K562 (cell line): ENCODE results near the gene LASP1.

Experiments
- ASH1L ChIP-seq: fragments of 450-650 bp; IDR thresholded peaks from 2 replicates; pipeline ENCODE4 v1.6.1; 2018; ENCODE audit warnings: borderline replicate concordance, mild to moderate bottlenecking, low read depth; ENCODE audit not compliant: partially characterized antibody
- BRCA1 ChIP-seq, 2 experiments: fragments of 450-650 bp in 1 of 2; sonication (generic) in 1 of 2; formaldehyde crosslinking in 1 of 2; IDR thresholded peaks; 2 replicates each; pipeline versions ENCODE4 v1.5.0 to v1.6.1; 2017 to 2020; ENCODE audit warnings: mild to moderate bottlenecking in 1 of 2, missing genetic modification reagents in 1 of 2
- EP300 ChIP-seq: IDR thresholded peaks from 2 replicates; pipeline ENCODE4 v1.6.1; 2012; ENCODE audit warnings: low read length, improper control_type of control experiment
- FOSL1 ChIP-seq: fragments of 200-800 bp; sonication (Bioruptor generic); conservative IDR thresholded peaks from 2 replicates; pipeline ENCODE4 v1.6.1; 2016; ENCODE audit warnings: missing genetic modification characterization, missing compliant biosample characterization
- PML ChIP-seq: IDR thresholded peaks from 2 replicates; pipeline ENCODE4 v1.6.1; 2012; ENCODE audit warnings: low read length, inconsistent platforms
- SIN3A ChIP-seq, 2 experiments: fragments of 150-350 bp in 1 of 2; IDR thresholded peaks; 2 replicates each; pipeline ENCODE4 v1.6.1; 2011 to 2016; ENCODE audit warnings: borderline replicate concordance in 2 of 2, low read depth in 2 of 2, low read length in 2 of 2, mild to moderate bottlenecking in 2 of 2, moderate library complexity in 2 of 2; ENCODE audit not compliant: control insufficient read depth in 1 of 2
- THRA ChIP-seq: fragments of 450-650 bp; IDR thresholded peaks from 2 replicates; pipeline ENCODE4 v1.6.1; 2017; ENCODE audit warnings: mild to moderate bottlenecking, moderate library complexity
- TF ChIP-seq, protein P1 (sequence below): fragments of 250-450 bp; sonication (Bioruptor Pico); IDR thresholded peaks from 2 replicates; pipeline ENCODE4 v1.8.0; 2022; ENCODE audit warnings: inconsistent platforms
- TF ChIP-seq, protein P2 (sequence below), 3 experiments: IDR thresholded peaks in 2 of 3; conservative IDR thresholded peaks in 1 of 3; 2 replicates each; pipeline ENCODE4 v1.5.1; 2011 to 2012; ENCODE audit warnings: low read length in 3 of 3, mild to moderate bottlenecking in 3 of 3, control low read depth in 2 of 3, improper control_type of control experiment in 1 of 3, inconsistent platforms in 1 of 3, low read depth in 1 of 3, mixed read lengths in 1 of 3, moderate library complexity in 1 of 3; ENCODE audit not compliant: insufficient read depth in 2 of 3

- TF ChIP-seq ASH1L (no peak), FOSL1 (tag) (no peak), PML (no peak), BRCA1 (IDR thresholded peaks at IDR 0.05) (no peak), BRCA1 (CRISPR knock-in tag; IDR thresholded peaks at IDR 0.05) (no peak), EP300 (no peak), SIN3A (IDR thresholded peaks at IDR 0.05; ENCODE audit: borderline replicate concordance in 2 of 2, control insufficient read depth in 1 of 2, low read depth in 2 of 2, low read length in 2 of 2) (no peak), THRA (no peak)
- TF ChIP-seq, protein P1, sequence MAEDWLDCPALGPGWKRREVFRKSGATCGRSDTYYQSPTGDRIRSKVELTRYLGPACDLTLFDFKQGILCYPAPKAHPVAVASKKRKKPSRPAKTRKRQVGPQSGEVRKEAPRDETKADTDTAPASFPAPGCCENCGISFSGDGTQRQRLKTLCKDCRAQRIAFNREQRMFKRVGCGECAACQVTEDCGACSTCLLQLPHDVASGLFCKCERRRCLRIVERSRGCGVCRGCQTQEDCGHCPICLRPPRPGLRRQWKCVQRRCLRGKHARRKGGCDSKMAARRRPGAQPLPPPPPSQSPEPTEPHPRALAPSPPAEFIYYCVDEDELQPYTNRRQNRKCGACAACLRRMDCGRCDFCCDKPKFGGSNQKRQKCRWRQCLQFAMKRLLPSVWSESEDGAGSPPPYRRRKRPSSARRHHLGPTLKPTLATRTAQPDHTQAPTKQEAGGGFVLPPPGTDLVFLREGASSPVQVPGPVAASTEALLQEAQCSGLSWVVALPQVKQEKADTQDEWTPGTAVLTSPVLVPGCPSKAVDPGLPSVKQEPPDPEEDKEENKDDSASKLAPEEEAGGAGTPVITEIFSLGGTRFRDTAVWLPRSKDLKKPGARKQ (CRISPR knock-in tag), result no peak
- TF ChIP-seq, protein P2, sequence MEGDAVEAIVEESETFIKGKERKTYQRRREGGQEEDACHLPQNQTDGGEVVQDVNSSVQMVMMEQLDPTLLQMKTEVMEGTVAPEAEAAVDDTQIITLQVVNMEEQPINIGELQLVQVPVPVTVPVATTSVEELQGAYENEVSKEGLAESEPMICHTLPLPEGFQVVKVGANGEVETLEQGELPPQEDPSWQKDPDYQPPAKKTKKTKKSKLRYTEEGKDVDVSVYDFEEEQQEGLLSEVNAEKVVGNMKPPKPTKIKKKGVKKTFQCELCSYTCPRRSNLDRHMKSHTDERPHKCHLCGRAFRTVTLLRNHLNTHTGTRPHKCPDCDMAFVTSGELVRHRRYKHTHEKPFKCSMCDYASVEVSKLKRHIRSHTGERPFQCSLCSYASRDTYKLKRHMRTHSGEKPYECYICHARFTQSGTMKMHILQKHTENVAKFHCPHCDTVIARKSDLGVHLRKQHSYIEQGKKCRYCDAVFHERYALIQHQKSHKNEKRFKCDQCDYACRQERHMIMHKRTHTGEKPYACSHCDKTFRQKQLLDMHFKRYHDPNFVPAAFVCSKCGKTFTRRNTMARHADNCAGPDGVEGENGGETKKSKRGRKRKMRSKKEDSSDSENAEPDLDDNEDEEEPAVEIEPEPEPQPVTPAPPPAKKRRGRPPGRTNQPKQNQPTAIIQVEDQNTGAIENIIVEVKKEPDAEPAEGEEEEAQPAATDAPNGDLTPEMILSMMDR (IDR thresholded peaks at IDR 0.05 in 2 of 3, conservative IDR thresholded peaks at IDR 0.05 in 1 of 3; ENCODE audit: insufficient read depth in 2 of 3, low read depth in 1 of 3, low read length in 3 of 3), result no peak
Measured at GRCh38 chr17:38920374-38921291, 50.8 kb downstream of the LASP1 start.
